ENCODE results near the gene ETV3L.
"Not testable (repeated sequence)": the region's sequence is repeated elsewhere in the genome, so short reads cannot be mapped to it uniquely, and the experiment has no call there.

Gene ETV3L

GRCh38 chr1:157110686-157111085 lies 11.1 kb upstream of the ETV3L start:
- Histone ChIP-seq H3K9ac (ENCODE audit: low read length) (no peak overlapping the region), H3K27me3 (ENCODE audit: control insufficient read depth, insufficient read depth, low read length) (peaks cover 19% of the 10 kb centered on the region), H3K27ac (ENCODE audit: low read depth, low read length) (no peak overlapping the region), H3K36me3 (ENCODE audit: control insufficient read depth, insufficient read depth, low read length) (no peaks in the 10 kb centered on the region), H3K4me1 (ENCODE audit: control insufficient read depth, insufficient read depth, low read length) (no peaks in the 10 kb centered on the region), H3K4me3 (ENCODE audit: low read length) (no peak overlapping the region)

GRCh38 chr1:157110003-157110402 lies 10.4 kb upstream of the ETV3L start:
- H3K27ac ChIP-seq (ENCODE audit: low read depth, low read length): no peak overlapping the region
- no peaks in the 10 kb centered on the region for H3K36me3 ChIP-seq (ENCODE audit: control insufficient read depth, insufficient read depth, low read length)
- no peaks in the 10 kb centered on the region for H3K4me1 ChIP-seq (ENCODE audit: control insufficient read depth, insufficient read depth, low read length)
- H3K4me3 ChIP-seq (ENCODE audit: low read length): no peak overlapping the region
- H3K27me3 ChIP-seq (ENCODE audit: control insufficient read depth, insufficient read depth, low read length): peaks cover 19% of the 10 kb centered on the region
- H3K9ac ChIP-seq (ENCODE audit: low read length): no peak overlapping the region

GRCh38 chr1:157108448-157108847 lies 8.8 kb upstream of the ETV3L start:
- H3K27ac ChIP-seq (ENCODE audit: low read depth, low read length): no peak overlapping the region
- peaks cover 19% of the 10 kb centered on the region for H3K27me3 ChIP-seq (ENCODE audit: control insufficient read depth, insufficient read depth, low read length)
- no peak overlapping the region for H3K9ac ChIP-seq (ENCODE audit: low read length)
- no peaks in the 10 kb centered on the region for H3K4me1 ChIP-seq (ENCODE audit: control insufficient read depth, insufficient read depth, low read length)
- no peak overlapping the region for H3K4me3 ChIP-seq (ENCODE audit: low read length)
- H3K36me3 ChIP-seq (ENCODE audit: control insufficient read depth, insufficient read depth, low read length): no peaks in the 10 kb centered on the region

GRCh38 chr1:157107702-157108101 lies 8.1 kb upstream of the ETV3L start:
- Histone ChIP-seq H3K36me3 (ENCODE audit: control insufficient read depth, insufficient read depth, low read length) (no peaks in the 10 kb centered on the region), H3K27ac (ENCODE audit: low read depth, low read length) (no peak overlapping the region), H3K4me1 (ENCODE audit: control insufficient read depth, insufficient read depth, low read length) (no peaks in the 10 kb centered on the region), H3K9ac (ENCODE audit: low read length) (no peak overlapping the region), H3K27me3 (ENCODE audit: control insufficient read depth, insufficient read depth, low read length) (peaks cover 20% of the 10 kb centered on the region), H3K4me3 (ENCODE audit: low read length) (no peak overlapping the region)

- no peaks in the 10 kb centered on the region for H3K4me1 ChIP-seq (ENCODE audit: control insufficient read depth, insufficient read depth, low read length)
- no peak overlapping the region for H3K4me3 ChIP-seq (ENCODE audit: low read length)
- no peak overlapping the region for H3K9ac ChIP-seq (ENCODE audit: low read length)
- no peaks in the 10 kb centered on the region for H3K36me3 ChIP-seq (ENCODE audit: control insufficient read depth, insufficient read depth, low read length)
- no peak overlapping the region for H3K27ac ChIP-seq (ENCODE audit: low read depth, low read length)
- peaks cover 17% of the 10 kb centered on the region for H3K27me3 ChIP-seq (ENCODE audit: control insufficient read depth, insufficient read depth, low read length)
Observed at GRCh38 chr1:157106813-157107189, 7.2 kb upstream of the ETV3L start.

- H3K9ac ChIP-seq (ENCODE audit: low read length): no peak overlapping the region
- no peaks in the 10 kb centered on the region for H3K4me1 ChIP-seq (ENCODE audit: control insufficient read depth, insufficient read depth, low read length)
- no peaks in the 10 kb centered on the region for H3K36me3 ChIP-seq (ENCODE audit: control insufficient read depth, insufficient read depth, low read length)
- no peak overlapping the region for H3K4me3 ChIP-seq (ENCODE audit: low read length)
- no peak overlapping the region for H3K27ac ChIP-seq (ENCODE audit: low read depth, low read length)
- peaks cover 17% of the 10 kb centered on the region for H3K27me3 ChIP-seq (ENCODE audit: control insufficient read depth, insufficient read depth, low read length)
Observed at GRCh38 chr1:157105988-157106812, 6.6 kb upstream of the ETV3L start.

- Histone ChIP-seq H3K9ac (ENCODE audit: low read length) (no peak overlapping the region), H3K27me3 (ENCODE audit: control insufficient read depth, insufficient read depth, low read length) (peaks cover 17% of the 10 kb centered on the region), H3K36me3 (ENCODE audit: control insufficient read depth, insufficient read depth, low read length) (no peaks in the 10 kb centered on the region), H3K4me1 (ENCODE audit: control insufficient read depth, insufficient read depth, low read length) (no peaks in the 10 kb centered on the region), H3K4me3 (ENCODE audit: low read length) (no peak overlapping the region), H3K27ac (ENCODE audit: low read depth, low read length) (no peak overlapping the region)
Observed at GRCh38 chr1:157105298-157105987, 5.8 kb upstream of the ETV3L start.

- Histone ChIP-seq H3K27me3 (ENCODE audit: control insufficient read depth, insufficient read depth, low read length) (peaks cover 14% of the 10 kb centered on the region), H3K9ac (ENCODE audit: low read length) (no peak overlapping the region), H3K4me3 (ENCODE audit: low read length) (no peak overlapping the region), H3K27ac (ENCODE audit: low read depth, low read length) (no peak overlapping the region), H3K4me1 (ENCODE audit: control insufficient read depth, insufficient read depth, low read length) (no peaks in the 10 kb centered on the region), H3K36me3 (ENCODE audit: control insufficient read depth, insufficient read depth, low read length) (no peaks in the 10 kb centered on the region)
Observed at GRCh38 chr1:157104598-157105293, 5.1 kb upstream of the ETV3L start.

- H3K36me3 ChIP-seq (ENCODE audit: control insufficient read depth, insufficient read depth, low read length): no peaks in the 10 kb centered on the region
- no peak overlapping the region for H3K4me3 ChIP-seq (ENCODE audit: low read length)
- H3K27me3 ChIP-seq (ENCODE audit: control insufficient read depth, insufficient read depth, low read length): peaks cover 9% of the 10 kb centered on the region
- no peak overlapping the region for H3K9ac ChIP-seq (ENCODE audit: low read length)
- H3K27ac ChIP-seq (ENCODE audit: low read depth, low read length): no peak overlapping the region
- no peaks in the 10 kb centered on the region for H3K4me1 ChIP-seq (ENCODE audit: control insufficient read depth, insufficient read depth, low read length)
Observed at GRCh38 chr1:157103268-157103667, 3.7 kb upstream of the ETV3L start.

GRCh38 chr1:157101149-157101548 lies 1.5 kb upstream of the ETV3L start:
- Histone ChIP-seq H3K4me3 (ENCODE audit: low read length) (no peak overlapping the region), H3K27me3 (ENCODE audit: control insufficient read depth, insufficient read depth, low read length) (peaks cover 3% of the 10 kb centered on the region), H3K27ac (ENCODE audit: low read depth, low read length) (no peak overlapping the region), H3K4me1 (ENCODE audit: control insufficient read depth, insufficient read depth, low read length) (no peaks in the 10 kb centered on the region), H3K9ac (ENCODE audit: low read length) (no peak overlapping the region), H3K36me3 (ENCODE audit: control insufficient read depth, insufficient read depth, low read length) (no peaks in the 10 kb centered on the region)

GRCh38 chr1:157098987-157099632 lies 498 bp downstream of the ETV3L start:
- not testable (repeated sequence) for H3K9ac ChIP-seq (ENCODE audit: low read length); H3K4me3 ChIP-seq (ENCODE audit: low read length); H3K27me3 ChIP-seq (ENCODE audit: control insufficient read depth, insufficient read depth, low read length); H3K4me1 ChIP-seq (ENCODE audit: control insufficient read depth, insufficient read depth, low read length); H3K27ac ChIP-seq (ENCODE audit: low read depth, low read length); H3K36me3 ChIP-seq (ENCODE audit: control insufficient read depth, insufficient read depth, low read length)

- Histone ChIP-seq H3K9ac (ENCODE audit: low read length) (no peak overlapping the region), H3K36me3 (ENCODE audit: control insufficient read depth, insufficient read depth, low read length) (no peaks in the 10 kb centered on the region), H3K4me1 (ENCODE audit: control insufficient read depth, insufficient read depth, low read length) (no peaks in the 10 kb centered on the region), H3K4me3 (ENCODE audit: low read length) (no peak overlapping the region), H3K27ac (ENCODE audit: low read depth, low read length) (no peak overlapping the region), H3K27me3 (ENCODE audit: control insufficient read depth, insufficient read depth, low read length) (peaks cover 3% of the 10 kb centered on the region)
Observed at GRCh38 chr1:157098519-157098918, 1.1 kb downstream of the ETV3L start.

Measured in rectal smooth muscle tissue (tissue), 1 donor.